HuH-7.5 (cell line): ENCODE data around the gene GCDH.
A peak's percentile ranks its signal among the peaks of the same experiment; 100 is the strongest.
"Not testable (repeated sequence)": the region's sequence is repeated elsewhere in the genome, so short reads cannot be mapped to it uniquely, and the experiment has no call there.

Experiments used
- DNase-seq: peaks from one replicate; pipeline ENCODE4 v3.0.0; 2011; ENCODE audit warnings: low spot score

The GCDH gene

DNA sequence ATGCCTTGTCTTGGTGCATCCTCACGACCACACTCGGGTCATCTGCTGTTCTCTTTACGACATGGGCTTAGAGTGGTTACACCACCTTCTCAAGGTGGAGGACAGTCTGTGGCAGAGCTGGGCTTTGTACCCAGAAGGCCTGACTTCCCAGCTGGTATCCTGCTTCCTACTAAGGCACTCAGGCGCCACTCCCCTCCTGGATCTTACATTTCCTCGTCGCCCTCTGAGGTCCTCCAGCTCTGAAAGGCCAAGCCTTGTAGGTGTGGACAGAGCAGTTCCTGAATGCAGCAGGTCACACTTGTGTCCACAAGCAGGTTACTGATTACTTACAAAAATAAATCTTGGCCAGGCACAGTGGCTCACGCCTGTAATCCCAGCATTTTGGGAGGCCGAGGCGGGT, 16.2 kb downstream of the GCDH start:
- no peak for DNase-seq

DNA sequence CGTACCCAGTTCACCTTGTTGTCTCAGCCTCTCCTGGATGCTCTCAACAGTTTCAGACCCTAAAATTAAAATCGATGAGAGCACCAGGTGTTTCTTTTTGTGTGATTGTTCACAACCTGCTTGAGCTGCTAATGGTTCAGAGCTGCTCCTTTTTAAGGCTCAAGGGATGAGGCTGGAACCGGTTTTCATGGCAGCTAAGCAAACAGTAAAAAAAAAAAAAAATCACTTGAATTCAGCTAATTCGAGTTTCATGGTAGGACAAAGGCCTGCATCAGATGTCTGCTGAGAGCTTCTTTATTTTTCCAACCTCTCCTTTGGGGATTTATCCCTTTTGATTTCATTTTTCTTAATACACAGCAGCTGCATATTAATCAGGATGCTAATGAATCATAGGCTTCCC, 21.6 kb downstream of the GCDH start:
- DNase-seq, result no peak

DNA sequence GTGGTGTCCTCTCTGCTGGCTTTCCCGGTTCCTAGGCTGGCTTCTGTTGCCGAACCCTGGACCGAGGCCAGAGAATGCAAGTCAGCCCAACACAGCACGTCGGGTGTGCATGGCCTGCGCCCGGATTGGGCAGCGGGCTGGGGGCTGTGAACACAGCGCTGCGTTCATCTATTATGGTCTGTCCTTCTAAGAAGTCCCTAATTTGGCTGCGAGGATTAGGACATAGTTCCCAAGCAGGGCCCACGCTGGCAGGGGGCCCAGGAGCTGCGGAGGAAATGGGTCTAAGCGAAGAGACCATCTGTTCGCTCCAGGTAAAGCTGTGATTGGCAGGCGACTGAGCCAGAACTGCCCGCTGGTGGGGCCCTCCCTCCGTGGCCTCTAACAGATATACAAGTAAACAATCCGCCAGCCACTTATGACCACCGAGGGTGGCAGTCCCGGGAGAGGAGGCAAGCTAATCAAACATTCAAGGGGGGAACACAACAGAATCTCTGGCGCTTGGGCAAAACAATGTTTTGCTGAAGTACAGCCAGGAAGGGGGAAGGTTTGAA, 22.1 kb downstream of the GCDH start:
- no peak for DNase-seq

DNA sequence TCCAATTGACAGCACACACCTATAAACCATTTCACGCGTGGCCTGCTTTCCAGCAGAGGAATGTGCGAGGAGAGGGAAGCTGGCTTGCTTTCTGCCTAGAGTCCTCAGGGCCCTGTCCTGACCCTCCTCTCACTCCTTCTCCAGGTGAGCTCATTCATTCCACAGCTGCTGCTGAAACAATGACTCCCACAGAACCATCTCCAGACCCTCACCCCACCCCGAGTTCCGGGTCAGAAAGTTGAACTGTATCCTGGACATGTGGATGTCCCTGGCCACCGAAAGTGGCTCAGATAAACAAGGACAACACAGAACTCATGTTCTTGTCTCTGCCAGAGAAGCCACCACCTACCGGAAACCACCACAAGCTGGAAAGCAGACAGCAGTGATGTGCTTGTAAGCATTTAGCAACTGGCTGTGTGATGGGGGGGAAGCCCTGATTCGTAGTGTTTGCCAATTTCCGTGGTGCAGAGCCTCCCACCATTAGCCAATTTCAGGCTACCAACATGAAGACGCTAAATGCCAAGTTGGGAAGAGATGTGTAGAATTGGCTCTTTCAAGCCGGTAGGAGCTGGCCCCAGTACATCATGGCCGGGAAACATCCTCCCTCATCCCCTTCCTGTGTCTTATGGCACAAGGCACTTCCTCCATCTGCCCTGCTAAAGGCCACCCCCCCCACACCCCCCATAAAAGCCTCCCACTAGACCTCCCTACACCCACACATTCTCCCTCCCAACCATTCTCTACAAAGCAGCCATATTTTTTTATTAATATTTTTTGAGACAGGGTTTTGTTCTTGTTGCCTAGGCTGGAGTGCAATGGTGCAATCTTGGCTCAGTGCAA, 23.1 kb downstream of the GCDH start:
- no peak for DNase-seq

DNA sequence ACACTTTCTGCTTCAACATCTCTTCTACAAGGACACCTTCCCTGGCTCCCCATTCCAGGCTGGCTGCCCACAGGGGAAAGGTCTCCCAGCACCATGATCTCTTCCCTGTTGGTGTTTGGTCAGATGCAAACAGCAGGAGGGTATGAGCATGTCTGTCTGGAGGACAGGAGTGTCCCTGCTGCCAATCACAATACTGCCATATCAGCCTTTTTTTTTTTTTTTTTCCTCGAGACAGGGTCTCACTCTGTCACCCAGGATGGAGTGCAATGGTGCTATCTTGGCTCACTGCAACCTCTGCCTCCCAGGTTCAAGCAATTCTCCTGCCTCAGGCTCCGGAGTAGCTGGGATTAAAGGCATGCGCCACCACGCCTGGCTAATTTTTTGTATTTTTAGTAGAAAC, 24.9 kb downstream of the GCDH start:
- not testable (repeated sequence) for DNase-seq

DNA sequence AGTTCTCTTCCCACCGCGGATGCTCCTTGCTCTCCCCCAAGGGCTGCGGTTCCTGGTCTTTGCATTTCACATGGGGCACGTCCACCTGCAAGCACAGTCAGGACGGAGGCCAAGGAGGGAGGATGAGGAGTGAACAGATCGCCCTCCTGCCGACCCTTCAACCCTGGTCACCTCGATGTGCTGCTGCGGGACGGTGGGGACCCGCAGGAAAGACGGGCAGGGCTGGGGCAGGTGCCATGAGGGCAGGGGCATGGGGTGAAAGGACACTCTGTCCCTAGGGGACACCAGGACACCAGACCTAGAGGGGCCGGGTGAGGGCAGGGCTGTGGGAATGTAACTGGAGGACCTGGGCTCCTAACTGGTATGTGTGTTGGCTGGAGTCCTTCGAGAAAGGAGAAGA, 27.3 kb downstream of the GCDH start:
- DNase-seq, result no peak

DNA sequence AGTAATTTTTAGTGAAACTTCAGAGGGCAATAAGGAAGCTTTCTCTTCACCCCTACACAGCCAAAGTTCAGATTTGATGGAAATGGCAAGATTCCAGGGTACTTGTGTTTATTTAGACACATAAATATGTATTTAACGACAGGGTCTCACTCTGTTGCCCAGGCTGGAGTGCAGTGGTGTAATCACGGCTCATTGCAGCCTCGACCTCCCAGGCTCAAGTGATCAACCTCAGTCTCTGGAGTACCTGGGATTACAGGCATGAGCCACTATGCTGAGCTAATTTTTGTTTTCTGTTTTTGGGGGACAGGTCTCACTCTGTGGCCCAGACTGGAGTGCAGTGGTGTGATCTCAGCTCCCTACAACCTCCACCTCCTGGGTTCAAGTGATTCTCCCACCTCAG, 30.1 kb downstream of the GCDH start:
- no peak for DNase-seq

DNA sequence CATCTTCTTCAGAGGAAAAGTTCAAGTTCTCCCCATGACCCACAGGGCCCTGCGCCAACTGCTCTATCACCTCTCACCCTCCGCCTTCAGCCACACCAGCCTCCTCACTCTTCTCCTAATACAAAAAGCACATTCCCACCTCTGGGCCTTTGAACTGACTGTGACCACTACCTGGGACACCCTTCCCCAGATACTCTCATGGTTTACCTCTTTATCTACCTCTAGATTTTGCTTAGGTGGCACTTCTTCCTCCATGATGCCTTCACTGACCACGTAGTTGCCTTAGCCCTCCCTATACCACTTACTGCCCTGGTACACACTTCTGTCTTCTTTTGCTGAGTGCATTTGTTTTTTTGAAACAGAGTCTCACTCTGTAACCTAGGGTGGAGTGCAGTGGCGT, 32.0 kb downstream of the GCDH start:
- DNase-seq, result no peak

DNA sequence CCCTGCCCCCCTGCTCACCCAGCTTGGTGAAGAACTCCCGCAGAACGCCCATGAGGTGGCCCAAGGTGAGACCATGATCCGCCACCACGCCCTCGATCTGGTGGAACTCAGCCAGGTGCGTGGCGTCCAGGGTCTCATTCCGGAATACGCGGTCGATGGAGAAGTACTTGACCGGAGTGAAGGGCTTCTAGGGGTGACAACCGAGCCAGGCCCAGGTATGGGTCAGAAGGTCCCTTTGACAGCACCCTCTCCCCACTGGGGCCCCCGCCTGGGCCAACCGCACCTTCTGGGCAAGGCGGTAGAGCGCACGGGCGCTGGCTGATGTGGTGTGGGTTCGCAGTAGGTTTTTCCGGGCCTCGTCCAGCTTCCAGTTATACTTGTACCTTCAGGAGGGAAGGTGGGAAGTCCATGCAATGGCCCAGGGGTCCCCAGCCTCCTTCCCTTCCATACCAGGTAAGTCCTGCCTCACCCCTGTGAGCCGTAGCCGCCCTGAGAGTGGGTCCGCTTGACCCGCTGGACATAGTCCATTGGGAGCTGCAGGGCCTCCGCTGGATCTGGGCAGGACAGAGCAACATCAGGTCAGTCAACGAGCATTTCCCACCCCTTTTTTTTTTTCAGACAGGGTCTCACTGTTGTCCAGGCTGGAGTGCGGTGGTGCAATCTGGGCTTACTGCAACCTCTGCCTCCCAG, 33.8 kb downstream of the GCDH start:
- no peak for DNase-seq

DNA sequence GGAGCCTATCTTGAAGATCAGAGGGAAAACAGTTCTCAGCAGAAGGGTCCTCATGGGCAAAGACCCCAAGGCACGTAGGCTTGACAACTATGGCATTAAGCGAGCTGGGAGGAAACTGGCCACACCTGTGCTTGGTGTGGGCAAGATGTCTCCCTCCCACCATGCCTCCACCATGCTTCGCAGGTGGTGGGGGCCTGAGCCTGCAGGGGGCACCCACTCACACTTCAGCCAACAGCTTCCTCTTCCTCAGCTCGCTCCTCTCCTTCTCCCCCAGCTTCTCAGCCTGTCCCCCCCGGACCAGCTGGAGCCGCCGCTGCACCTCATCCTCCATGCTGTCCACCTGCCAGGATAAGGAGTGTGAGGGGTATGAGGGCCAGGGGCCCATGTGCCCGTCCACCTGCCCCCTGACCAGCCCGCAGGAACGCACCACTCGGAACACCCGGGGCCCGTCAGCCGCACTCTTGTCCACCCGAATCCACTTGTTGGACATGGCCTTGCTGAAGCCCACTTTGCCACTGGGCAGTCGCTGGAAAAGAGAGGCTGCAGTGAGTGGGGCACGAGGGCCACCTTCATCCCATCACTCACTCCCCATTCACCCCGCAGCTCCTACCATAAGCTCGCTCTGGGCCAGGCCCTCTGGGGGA, 39.2 kb downstream of the GCDH start:
- DNase-seq, result no peak

DNA sequence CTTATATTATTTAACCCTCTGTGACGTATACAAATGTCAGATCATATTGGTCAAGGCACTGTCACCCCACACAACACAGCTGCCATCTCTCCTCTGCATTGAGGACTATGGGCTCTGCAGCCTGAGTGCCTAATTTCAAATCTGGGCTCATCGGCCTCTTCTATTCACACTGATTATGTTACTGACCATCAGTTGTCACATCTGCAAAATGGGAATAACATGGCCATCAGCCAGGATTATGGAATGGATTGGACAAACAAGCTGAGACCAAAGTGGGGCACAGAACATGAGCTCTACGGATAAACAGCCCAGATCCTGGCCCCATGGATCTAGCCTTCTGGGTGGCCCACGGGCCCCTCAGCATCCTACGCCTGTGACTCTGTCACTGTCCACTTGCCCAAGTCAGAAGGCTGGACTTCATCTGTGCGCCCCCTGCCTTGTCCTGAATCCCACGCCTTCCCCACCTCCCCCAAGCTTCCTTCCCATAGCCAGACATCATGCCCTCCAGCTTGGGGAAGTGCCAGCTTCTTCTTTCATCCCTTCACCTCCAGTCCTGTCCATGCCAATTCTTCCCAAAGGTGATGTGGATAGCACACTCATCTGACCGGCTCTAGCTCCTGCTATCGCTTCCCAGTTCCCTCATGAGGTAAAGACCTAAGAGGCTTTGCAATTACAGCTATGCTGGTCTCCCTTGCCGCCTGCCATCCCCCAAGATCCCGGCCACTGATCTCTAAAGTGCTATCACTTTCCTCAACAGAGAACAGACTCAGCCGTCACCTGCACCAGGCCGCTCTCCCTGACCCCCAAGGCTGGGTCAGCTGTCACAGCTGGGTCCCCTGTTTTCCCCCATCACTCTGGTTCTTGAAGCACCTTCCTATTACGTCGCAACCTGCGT, 41.7 kb downstream of the GCDH start:
- DNase-seq, result no peak

DNA sequence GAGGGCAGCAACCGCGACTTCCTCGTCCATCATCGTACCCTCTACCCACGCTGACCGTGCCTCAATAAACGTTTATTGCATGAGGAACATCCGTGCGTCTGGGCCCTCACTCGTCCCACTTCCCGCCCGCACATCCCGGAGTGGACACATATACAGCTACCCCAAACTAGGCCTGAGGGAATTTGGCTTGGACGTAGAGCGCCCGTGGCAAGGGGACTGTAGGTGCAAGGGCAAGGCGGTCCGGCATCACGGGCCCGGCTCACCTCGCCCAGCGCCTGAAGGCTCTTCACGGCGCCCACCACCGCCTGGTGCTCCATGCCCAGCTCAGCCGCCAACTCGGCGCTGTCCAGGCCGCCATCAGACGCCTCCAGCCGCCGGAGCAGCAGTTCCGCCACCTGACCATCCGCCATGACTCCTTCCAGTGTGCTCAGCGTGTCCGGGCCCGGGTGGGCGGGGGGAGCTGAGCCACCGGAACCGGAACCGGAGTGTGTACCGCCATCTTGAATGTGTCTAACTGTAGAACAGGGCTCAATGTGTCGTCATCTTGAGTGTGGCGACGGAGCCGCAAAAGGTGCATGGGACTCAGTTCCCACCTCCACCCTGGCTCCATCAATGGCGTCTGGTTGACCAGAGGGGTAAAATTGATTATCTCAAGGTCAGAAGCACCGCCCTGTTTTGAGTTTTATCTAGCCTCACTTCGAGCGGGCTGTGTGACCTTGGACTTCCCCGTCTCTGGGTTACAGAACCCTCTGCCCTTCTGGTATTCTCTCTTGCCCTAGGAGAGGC, 42.5 kb downstream of the GCDH start, which contains the start of gene FARSA:
Gene FARSA, minus strand, starts transcription at position 425 of the 786 bp plus-strand sequence. Its CDS starts 15 bp downstream, at position 410.
- DNase-seq, result peak; percentile 91

DNA sequence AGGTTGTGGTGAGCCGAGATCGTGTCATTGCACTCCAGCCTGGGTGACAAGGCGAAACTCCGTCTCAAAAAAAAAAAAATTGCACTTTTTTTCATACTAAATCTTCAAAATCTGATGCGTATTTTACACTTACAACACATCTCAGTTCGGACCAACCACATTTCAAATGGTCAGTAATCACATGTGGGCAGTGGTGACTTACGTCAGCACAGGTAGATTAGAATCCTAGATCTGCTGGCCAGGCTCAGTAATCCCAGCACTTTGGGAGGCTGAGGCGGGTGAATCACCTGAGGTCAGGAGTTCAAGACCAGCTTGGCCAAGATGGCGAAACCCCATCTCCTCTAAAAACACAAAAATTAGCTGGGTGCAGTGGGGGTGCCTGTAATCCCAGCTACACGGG, 44.1 kb downstream of the GCDH start:
- DNase-seq, result no peak

DNA sequence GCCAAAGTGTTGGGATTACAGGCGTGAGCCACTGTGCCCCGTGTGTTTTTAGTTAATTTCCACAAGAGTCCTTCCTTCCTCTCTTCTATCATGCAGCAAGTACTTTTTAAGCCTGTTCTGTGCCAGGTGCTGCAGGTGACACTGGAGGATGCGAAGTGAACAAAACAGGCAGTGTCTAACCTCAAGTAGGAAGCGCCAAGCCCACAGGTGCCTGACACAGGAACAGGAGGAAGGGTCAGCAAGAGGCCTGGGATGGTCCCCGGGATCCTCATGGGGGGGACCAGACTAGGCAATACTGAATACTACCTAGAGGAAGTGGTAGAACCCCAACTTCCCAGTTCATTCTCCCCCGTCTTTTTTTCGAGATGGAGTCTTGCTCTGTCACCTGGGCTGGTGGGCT, 45.6 kb downstream of the GCDH start:
- no peak for DNase-seq

DNA sequence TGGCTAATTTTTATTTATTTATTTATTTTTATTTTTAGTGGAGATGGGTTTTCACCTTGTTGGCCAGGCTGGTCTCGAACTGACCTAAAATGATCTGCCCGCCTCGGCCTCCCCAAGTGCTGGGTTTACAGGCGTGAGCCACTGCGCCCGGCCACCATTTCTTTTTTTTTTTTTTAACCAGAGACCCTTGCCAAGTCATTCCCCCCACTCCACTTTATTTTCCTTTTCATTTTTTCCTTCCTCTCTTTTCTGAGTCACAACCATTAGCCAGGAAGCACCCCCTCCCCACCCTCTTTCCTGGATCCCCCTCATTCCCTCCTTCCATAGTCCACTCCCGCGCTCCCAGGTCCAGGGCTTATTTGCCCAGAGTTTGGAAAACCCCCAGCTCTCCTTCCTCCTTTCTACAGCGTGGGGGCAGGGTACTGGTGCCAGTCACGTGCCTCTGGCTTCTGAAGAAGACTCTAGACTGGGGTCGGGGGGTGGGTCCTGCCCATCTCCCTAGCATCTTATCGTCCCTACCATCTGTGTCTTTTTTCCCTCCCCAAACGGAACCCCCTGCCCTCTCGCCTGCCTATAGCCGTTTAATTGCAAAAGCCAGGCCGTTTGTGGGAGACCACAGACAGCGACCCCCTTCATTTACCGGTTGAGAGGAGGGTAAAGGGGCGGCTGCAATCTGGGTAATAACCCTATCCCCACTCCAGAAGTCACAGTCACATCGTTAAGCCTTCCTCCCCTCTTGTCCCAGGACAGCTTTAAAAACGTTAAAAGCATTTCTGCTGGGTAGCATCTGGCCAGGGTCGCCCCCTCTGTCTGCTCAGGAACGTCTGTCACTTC, 46.4 kb downstream of the GCDH start:
- DNase-seq, result no peak

DNA sequence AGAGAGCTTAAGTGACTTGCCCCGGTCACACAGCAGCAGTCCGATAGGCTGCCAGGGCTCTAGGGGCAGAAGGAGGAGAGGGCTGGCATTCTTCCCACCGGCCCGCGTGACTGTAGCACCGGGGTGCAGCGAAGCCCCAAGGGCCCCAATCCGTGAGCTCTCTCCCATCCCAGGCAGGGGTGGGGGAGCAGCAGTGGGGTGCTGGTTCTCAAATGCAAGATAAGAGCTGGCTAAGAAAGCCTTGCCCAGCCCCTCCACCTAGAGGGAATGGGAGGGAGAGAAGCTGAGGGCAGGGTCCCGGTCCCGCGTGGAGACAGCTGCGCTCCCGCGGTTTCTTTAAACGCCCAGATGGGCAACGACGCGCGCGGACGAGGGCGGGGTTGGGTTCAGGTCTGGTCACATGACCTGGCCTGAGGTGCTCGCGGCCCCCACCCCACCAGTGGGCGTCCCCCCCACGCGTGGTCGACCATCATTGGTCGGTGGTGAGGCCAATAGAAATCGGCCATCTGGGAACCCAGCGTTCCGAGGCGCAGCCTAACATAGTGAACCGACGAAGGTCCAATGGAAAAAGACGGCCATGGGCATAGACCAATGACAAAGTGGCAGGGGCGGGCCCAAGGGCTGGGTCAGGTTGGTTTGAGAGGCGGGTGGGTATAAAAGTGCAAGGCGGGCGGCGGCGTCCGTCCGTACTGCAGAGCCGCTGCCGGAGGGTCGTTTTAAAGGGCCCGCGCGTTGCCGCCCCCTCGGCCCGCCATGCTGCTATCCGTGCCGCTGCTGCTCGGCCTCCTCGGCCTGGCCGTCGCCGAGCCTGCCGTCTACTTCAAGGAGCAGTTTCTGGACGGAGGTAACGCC, 47.2 kb downstream of the GCDH start, which contains the start of gene CALR:
Gene CALR, plus strand, starts transcription at position 683 of the 852 bp plus-strand sequence. Its CDS starts 71 bp downstream, at position 754.
- peak; percentile 99 for DNase-seq

DNA sequence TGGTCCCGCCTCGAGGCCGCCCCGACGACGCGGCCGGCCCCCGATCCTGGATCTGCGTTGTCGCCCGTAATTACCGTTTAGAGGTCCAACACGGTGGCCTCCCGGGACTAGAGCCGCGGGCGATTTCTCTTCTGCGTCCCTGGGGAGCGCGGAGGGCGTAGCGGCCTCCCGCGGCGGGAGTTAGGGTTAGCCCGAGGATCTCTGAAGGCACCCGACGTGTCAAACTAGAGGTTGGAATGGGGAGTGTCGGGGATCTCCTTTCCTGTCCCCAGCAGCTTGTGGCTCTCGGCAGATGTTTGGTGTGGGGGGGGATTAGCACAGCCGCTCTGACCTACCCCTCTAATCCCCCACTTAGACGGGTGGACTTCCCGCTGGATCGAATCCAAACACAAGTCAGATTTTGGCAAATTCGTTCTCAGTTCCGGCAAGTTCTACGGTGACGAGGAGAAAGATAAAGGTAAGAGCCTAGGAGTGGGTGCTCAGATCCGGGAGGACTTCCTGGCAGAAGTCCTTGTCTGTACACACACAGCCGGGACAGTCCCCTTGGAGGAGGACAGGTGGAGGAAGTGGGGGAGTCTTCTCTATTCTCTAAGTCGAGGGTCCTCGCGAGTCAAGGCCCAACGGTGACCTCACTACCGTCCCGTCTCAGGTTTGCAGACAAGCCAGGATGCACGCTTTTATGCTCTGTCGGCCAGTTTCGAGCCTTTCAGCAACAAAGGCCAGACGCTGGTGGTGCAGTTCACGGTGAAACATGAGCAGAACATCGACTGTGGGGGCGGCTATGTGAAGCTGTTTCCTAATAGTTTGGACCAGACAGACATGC, 48.0 kb downstream of the GCDH start:
- no peak for DNase-seq

DNA sequence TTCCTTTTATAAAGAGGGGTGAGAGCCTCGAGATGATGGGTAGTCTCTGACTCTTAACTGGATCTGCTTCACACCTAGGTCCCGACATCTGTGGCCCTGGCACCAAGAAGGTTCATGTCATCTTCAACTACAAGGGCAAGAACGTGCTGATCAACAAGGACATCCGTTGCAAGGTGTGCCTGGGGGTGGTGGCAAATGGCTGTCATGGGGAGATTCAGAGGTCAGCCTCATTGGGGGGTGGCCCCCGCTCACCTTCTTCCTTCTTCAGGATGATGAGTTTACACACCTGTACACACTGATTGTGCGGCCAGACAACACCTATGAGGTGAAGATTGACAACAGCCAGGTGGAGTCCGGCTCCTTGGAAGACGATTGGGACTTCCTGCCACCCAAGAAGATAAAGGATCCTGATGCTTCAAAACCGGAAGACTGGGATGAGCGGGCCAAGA, 49.0 kb downstream of the GCDH start:
- no peak for DNase-seq
